GM19455 (cell line): ENCODE results near the gene COMMD4.
A peak's percentile ranks its signal among the peaks of the same experiment; 100 is the strongest.

ENCODE experiments used
- ATAC-seq: cut with Tn5 transposase; IDR thresholded peaks from one replicate; pipeline ENCODE4 v1.9.1; 2021; ENCODE audit not compliant: unreplicated experiment

COMMD4 gene

DNA sequence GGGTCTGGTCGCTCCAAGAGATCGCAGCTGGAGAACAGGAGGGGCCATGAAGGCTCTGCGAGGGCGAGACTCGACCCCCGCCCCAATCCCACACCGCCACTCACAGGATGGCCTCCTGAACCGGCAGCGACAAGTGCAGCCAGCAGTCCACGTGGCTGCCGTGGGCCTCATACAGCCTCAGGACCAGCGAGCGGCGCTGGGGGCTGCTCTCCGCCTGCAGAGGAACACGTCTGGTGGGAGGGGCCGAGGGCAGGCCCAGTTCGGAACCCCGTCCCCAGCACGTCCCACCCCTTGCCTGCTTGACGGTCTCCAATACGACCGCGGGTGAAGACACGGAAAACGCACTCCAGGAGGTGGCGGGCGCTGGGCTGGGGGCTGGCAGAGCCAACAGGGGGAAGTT is 20.1 kb downstream of the COMMD4 start:
- ATAC-seq, result no peak

GRCh38 chr15:75356517-75356916 is 20.7 kb downstream of the COMMD4 start:
- no peak for ATAC-seq

DNA sequence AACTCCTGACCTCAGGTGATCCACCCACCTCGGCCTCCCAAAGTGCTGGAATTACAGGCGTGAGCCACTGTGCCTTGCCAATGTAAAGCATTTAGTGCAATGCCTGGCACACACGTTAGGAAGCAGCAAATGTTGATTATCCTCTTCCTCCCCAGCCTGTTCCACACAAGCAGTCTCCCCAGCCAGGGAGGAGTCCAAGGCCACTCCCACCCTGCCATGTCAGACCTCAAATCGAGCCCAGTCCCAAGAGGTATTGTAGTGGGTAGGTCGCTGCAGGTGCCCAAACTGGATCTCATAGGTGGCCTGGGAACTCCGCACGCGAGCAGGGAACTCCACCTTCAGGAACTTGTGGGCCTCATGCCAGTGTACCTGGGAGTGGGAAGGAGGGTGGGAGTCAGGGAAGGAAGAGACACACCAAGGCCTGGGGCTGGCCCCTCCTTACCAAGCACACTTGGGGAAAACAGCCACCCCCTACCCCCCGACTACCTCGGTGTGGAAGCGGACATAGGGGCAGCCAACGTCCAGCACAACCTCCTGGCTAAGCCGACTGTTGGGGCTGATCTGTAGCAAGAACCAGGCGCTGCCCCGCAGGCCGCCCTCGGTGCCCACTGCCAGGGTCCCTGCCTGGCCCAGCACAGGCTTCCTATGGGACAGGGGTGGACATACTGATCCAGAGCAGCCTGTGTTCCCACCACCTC is 22.3 kb downstream of the COMMD4 start:
- no peak for ATAC-seq

DNA sequence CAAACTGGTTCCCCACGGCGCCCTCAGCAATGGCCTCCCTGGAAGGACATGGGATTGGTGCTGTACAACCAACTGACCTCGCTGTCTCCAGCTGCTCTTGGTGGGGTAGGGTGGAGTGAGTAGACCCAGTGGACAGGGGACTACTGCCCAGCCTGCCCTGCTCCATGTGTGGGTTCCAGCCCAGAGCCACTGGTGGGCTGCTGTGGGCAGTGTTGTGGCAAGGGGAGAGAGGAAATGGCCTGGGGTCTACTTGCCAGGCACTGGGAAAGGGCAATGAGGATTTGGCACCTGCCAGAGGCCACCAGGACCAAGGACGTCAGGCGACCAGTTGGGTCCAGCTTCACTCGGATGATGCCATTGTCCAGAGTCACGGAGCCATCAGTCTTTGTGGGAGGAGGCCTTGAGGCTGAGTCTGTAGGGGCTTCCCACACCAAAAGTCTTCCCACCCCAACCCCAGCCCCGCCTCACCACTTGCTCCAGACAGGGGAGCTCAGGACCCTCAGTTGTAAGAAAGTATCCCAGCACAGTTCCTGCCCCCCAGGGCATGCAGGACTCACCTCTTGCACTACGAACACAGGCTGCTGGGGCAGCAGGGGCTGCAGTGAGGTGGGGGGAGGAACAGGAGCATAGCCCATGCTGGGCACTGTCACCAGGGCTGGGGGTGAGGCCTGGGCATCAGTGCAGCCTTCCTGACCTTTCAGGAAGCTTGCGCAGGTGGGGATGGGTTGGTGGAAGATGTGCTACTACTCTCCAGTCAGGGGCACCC is 23.1 kb downstream of the COMMD4 start:
- no peak for ATAC-seq

DNA sequence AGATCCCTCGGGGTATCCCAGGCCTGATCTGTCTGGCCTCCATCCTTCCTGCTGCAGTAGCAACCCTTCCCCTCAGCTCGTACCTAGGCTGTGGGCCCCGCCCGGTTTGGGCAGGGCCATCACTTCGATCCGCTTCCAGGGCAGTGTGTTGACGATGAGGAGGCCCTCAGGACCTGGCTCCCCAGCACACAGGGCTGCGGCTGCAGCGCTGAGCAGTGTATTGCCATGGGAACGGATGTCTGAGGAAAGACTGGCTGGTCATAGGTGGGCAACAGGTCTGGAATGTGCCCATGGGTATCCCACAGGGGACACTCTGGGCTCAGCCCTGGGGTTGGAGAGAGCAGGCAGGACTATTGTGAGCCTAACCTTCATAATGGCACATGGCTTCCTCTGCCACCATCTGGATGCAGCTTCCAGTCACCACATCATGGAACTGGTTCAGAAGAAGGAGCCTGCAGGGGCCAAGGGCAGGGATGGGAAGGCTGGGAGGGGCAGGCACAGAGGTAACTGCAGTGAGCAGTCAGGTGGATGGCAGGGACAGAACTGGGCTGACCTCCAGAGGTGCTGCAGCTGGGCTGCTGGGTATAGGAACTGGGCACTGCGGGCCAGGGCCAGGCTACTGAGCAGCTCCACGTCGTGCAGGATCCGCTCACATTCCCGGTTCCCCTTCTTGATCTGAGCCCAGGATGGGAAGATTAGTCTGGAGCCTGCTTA is 23.8 kb downstream of the COMMD4 start:
- no peak for ATAC-seq

DNA sequence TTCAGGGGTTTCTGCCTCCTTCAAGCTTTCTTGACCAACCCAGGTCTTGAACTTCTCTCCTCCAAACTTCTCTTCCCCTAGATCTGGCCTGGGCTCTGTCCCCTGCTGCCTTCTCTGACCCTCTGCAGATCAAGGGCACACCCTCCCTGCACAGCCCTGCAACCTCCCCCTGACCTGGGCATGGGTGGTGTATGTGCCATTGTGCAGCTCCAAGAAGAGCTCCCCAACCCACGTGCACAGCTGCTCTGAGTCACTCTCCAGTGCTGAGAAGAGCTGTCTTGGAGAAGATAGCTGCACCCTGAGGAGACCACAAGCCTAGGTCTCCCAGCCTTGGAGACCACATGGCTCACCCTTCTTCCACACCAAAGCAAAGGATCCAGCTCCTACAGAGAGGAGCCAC is 24.5 kb downstream of the COMMD4 start:
- no peak for ATAC-seq

- ATAC-seq, result no peak
These were observed 25.0 kb downstream of the COMMD4 start for GRCh38 chr15:75360856-75361255.

GRCh38 chr15:75361361-75361988 is 25.6 kb downstream of the COMMD4 start:
- ATAC-seq, result no peak

DNA sequence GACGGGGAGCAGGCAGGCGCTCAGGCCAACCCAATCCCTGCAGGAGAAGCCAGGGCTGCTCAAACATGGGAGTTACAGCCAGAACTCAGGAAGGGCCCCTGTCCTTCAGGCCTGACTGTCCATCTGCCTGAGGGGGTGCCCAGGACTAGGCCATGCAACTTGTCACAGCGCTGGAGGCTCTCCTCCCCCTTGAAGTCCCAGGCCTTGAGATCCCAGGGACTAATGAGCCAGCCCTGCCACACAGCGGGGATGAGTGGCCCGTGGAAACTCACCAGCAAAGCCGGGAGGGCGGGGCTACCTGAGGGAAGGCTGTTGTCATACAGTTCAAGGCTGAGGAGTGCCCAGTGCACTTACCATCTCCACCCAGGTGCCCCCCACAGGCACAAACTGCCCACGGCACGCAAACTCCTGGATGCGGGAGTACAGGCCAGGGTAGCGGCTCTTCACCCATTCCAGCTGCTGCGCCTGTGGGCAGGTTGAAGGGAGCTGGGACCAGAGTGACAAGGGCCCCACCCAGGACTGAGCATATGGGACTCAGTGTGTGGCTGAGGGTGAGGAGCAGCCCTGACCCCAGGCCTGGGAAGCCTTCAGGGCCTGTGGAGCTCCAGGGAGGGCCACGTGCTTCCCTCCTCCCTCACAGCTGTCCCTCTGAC is 26.3 kb downstream of the COMMD4 start:
- no peak for ATAC-seq

- no peak for ATAC-seq
These were observed 26.9 kb downstream of the COMMD4 start for GRCh38 chr15:75362642-75363249.

DNA sequence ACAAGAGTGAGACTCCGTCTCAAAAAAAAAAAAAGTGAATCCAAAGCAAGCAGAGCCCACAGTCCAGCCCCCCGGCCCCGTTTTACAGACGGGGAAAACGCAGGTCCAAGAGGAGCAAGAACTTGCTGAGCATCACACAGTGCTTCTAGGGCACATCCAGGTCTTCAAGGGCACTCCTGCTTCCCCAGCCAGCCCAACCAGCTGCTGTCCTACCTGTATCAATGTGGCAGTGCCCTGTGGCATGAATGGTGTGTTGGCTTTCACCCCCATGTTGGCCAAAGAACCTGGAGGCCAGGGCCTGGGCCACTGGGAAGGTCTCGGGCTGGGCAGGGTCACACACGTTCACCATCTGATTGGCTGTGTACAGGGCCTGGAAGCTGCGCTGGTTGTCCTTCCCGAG is 27.9 kb downstream of the COMMD4 start:
- no peak for ATAC-seq

DNA sequence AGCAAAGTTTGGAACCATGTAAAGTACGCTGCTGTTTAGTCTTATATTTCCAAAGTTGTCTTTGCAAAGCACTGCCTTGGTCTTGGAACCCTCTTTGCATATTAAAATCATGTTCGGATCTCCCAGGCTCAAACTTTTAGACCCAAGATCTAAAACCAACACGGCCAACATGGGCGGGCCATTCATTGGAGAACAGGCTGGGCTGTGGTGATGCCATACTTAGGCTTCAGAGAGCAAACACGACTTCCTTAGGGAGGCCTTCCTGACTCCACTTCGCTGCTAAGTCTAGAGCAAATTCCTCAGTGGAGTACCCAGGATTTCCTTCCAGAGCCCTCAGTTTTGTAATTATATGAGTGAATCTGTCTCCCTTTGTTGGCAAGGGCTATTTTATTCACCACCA is 29.0 kb downstream of the COMMD4 start:
- no peak for ATAC-seq

DNA sequence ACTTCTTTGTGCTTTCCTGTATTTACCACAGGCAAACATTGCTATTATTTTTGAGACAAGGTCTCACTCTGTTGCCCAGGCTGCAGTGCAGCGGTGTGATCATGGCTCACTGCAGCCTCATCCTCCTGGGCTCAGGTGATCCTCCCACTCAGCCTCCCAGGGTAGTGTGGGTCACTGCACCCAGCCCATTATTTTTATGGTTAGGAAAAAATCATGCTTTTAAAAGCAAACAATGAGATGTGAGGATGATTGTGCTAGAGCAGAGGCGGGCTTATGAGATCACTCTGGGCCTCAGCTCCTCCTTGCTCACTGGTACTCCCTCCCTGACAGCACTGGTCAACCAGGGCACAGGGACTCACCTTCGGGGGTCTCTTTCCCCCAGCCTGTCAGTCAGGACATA is 30.3 kb downstream of the COMMD4 start:
- no peak for ATAC-seq

- no peak for ATAC-seq
These were observed 31.1 kb downstream of the COMMD4 start for GRCh38 chr15:75367006-75367405.

- ATAC-seq, result peak; percentile 3
These were observed 31.6 kb downstream of the COMMD4 start for GRCh38 chr15:75367406-75367912.

GRCh38 chr15:75367913-75368688 is 32.2 kb downstream of the COMMD4 start, which contains the start of gene MAN2C1:
MAN2C1 (minus strand) TSS chr15:75368607; CDS start chr15:75368583, 24 bp downstream.
- ATAC-seq, result peak; percentile 87

DNA sequence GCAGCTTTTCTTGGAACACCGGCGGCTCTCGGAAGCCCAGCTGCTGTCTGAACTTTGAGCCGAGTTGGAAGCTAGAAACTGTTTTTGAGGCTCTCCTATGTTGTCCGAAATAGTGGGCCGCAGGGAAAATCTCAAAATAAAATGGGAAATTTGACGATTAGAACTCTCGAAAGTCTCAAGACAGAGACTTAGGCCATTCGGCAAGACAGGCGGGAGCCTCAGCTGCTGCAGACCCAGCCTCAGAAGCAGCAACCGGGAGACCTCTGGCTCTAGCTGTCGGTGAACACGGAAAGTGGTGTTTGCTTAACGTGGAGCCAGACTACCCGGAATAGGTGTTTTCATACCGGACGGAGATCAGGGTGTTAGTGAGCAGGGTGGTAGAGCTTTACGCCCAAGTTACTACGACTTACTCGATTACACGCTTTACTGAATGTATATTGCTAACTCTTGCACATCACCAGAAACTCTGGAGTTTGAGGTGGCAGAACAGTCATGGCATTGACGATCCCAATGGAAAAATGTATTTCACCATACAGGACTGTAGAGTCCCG is 32.9 kb downstream of the COMMD4 start:
- ATAC-seq, result no peak

- no peak for ATAC-seq
These were observed 34.2 kb downstream of the COMMD4 start for GRCh38 chr15:75369897-75370581.

GRCh38 chr15:75371486-75371885 is 35.6 kb downstream of the COMMD4 start:
- ATAC-seq, result no peak
